Left ventricle myocardium inferior (tissue), 1 donor: ENCODE data around the gene GLRB. TPM values are rescaled to one million over a fixed set of nuclear protein-coding genes. Genes with fewer than 3 reads are reported as not detected.

ENCODE experiments used
- DNase-seq: peaks from one replicate; pipeline ENCODE4 v3.0.0-alpha.2; 2020
- H3K27ac ChIP-seq: fragments of 200-600 bp; replicated peaks from 2 replicates; pipeline ENCODE4 v1.8.0; 2021
- H3K27me3 ChIP-seq: fragments of 200-600 bp; 2 replicates; pipeline ENCODE4 v1.8.0; 2021; ENCODE audit warnings: low read depth
- H3K36me3 ChIP-seq: fragments of 200-600 bp; 2 replicates; pipeline ENCODE4 v1.8.0; 2021
- H3K4me1 ChIP-seq: fragments of 200-600 bp; 2 replicates; pipeline ENCODE4 v1.8.0; 2021
- H3K4me3 ChIP-seq: fragments of 200-600 bp; 2 replicates; pipeline ENCODE4 v1.8.0; 2021; ENCODE audit warnings: mild to moderate bottlenecking, moderate library complexity
- H3K9me3 ChIP-seq: fragments of 200-600 bp; replicated peaks from 2 replicates; pipeline ENCODE4 v1.8.0; 2021
- CTCF ChIP-seq: fragments of 200-600 bp; IDR thresholded peaks from 2 replicates; pipeline ENCODE4 v1.8.0; 2021; ENCODE audit warnings: antibody characterized with exemption, mild to moderate bottlenecking, borderline replicate concordance
- intact Hi-C: fragments of 100-400 bp; cut with micrococcal nuclease; formaldehyde crosslinking; loops from one replicate; pipeline ENCODE4 v1.11.0; 2022
- total RNA-seq: library from RNA; stranded (reverse); fragmentation: NEBNext Ultra II Directional; extraction: Animal tissue kit (Norgen Biotek cat#: 25700); gene quantifications from one replicate; pipeline ENCODE4 v1.2.1, GENCODE V29; 2021
- donor health status: DM: no; HTN: yes; CAD: no; lungs with severe emphysema.

GLRB gene
- total RNA-seq, 1 donor from 2014 or later: 12.0 TPM

GRCh38 chr4:157099506-157099905 is 23.6 kb downstream of the GLRB start:
- Histone ChIP-seq H3K4me3 (no peak overlapping the region), H3K36me3 (no peaks in the 10 kb centered on the region), H3K9me3 (no peaks in the 10 kb centered on the region), H3K27me3 (no peaks in the 10 kb centered on the region), H3K4me1 (no peaks in the 10 kb centered on the region), H3K27ac (no peak overlapping the region)
- DNase-seq: no peak
- TF ChIP-seq CTCF: no peak
- intact Hi-C loops: no loop called here

GRCh38 chr4:157104541-157104940 is 28.6 kb downstream of the GLRB start:
- DNase-seq: no peak
- Histone ChIP-seq H3K27ac (no peak overlapping the region), H3K9me3 (peaks cover 6% of the 10 kb centered on the region), H3K27me3 (no peaks in the 10 kb centered on the region), H3K36me3 (no peaks in the 10 kb centered on the region), H3K4me3 (no peak overlapping the region), H3K4me1 (no peaks in the 10 kb centered on the region)
- TF ChIP-seq CTCF: no peak
- intact Hi-C loops: no loop called here

GRCh38 chr4:157114671-157115070 is 38.7 kb downstream of the GLRB start:
- H3K27me3 ChIP-seq: no peaks in the 10 kb centered on the region
- no peaks in the 10 kb centered on the region for H3K9me3 ChIP-seq
- H3K4me1 ChIP-seq: no peaks in the 10 kb centered on the region
- intact Hi-C loops: no loop called here
- TF ChIP-seq CTCF: no peak
- no peak overlapping the region for H3K4me3 ChIP-seq
- no peaks in the 10 kb centered on the region for H3K36me3 ChIP-seq
- H3K27ac ChIP-seq: no peak overlapping the region
- no peak for DNase-seq

- intact Hi-C loops: no loop called here
- no peaks in the 10 kb centered on the region for H3K27me3 ChIP-seq
- no peak for DNase-seq
- H3K36me3 ChIP-seq: no peaks in the 10 kb centered on the region
- no peak overlapping the region for H3K4me3 ChIP-seq
- H3K4me1 ChIP-seq: no peaks in the 10 kb centered on the region
- H3K9me3 ChIP-seq: no peaks in the 10 kb centered on the region
- H3K27ac ChIP-seq: no peak overlapping the region
- no peak for TF ChIP-seq CTCF
Observed at GRCh38 chr4:157115613-157116335, 39.8 kb downstream of the GLRB start.

- no peak for DNase-seq
- no peaks in the 10 kb centered on the region for H3K9me3 ChIP-seq
- TF ChIP-seq CTCF: no peak
- H3K36me3 ChIP-seq: no peaks in the 10 kb centered on the region
- H3K4me1 ChIP-seq: no peaks in the 10 kb centered on the region
- intact Hi-C loops: no loop called here
- no peak overlapping the region for H3K27ac ChIP-seq
- no peak overlapping the region for H3K4me3 ChIP-seq
- no peaks in the 10 kb centered on the region for H3K27me3 ChIP-seq
Observed at GRCh38 chr4:157121401-157121800, 45.5 kb downstream of the GLRB start.
